Retina (tissue), 1 donor: ENCODE results near the gene FMNL3.
A peak's percentile ranks its signal among the peaks of the same experiment; 100 is the strongest.

Source experiments
- DNase-seq: peaks from one replicate; pipeline ENCODE4 v3.0.0-alpha.2; 2016

FMNL3 gene

DNA sequence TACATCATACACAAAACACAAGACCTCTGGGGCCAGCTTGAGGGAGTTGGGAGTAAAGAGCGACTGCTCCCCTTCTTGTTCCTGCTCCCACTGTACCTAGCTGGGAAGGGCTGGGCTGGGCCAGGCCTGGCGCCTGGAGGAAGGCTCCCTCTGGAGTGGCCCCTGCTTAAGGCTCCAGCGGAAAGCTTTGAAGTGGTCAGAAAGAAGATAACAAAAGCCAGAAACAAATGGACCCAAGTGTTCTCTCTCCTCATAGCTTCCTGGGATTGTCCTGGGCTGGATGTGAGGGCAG is 58.5 kb downstream of the FMNL3 start:
- peak; percentile 50 for DNase-seq

DNA sequence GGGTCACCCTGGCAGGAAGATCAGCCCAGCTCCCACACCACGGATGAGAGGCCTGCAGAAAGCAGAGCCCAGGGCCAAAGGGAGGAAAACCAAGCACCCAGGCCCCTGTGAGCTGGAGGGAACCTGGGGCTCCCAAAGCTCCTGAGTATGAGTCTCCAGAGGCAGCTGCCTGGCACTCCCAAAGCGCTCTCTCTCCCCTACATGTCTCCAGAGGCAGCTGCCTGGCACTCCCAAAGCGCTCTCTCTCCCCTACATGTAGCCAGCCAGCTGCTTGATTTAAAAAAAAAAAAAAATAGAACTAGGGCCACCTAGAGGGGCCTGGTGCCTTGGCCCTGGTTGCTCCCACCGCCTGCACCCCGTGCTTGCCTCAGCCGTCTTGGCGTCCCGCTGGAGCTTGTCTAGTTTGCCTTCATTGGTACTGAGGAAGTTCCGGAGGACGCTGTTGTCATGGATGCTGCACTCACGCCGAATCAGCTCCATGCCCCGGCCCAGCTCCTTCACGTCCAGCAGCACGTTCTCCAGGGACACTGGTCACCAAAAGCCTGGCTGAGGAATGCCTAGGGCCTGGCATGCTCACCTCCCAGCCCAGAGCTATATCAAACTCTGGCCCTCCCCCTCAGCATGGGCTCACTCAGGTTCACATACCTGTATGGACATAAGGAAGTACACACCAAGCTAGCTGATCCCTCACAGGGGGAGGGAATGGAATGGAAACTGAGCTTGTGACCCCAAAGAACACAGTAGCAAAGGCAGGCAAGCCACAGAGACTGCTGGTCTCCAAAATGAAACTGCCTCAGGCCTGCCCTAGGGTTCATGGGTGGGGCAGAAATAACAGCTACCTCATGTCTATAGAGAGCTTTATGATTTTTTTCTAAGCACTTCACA is 59.1 kb downstream of the FMNL3 start:
- DNase-seq = no peak

DNA sequence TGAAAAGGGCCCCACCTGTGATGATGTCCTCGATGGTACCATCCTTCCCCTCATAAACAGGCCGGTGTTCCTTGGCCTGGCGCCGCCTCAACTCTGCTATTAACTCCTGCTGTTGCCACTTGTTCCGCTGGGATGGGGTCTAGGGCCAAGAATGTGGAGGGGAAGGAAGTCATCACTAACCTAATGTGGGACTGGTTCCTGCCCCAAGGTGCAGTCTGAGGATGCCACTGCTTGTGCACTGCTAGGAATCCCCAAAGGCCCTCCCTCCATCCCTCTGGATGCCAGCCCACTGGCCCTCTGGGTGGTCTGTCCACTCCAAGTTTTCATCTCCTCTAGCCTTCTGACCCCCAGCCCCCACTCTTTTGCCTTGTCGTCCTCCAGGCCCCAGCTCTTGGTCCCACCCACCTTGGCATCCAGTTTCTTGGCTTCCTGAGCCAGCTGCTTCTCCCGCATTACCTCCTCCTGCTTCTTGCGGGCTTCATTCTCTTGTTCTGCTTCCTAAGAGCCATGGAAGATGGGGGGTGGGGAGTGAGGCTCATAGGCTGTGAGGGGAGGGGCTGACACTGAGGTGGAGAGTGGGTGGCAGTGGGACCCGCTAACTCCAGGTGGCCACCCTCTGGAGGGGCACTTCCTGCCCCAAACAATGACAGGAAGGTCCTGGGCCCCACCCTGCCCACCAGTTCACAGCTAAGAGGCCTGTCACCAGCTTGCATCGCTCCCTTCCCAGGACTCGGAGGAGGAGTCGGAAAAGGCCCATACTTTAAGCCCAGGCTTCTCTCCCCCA is 60.1 kb downstream of the FMNL3 start:
- DNase-seq = no peak

DNA sequence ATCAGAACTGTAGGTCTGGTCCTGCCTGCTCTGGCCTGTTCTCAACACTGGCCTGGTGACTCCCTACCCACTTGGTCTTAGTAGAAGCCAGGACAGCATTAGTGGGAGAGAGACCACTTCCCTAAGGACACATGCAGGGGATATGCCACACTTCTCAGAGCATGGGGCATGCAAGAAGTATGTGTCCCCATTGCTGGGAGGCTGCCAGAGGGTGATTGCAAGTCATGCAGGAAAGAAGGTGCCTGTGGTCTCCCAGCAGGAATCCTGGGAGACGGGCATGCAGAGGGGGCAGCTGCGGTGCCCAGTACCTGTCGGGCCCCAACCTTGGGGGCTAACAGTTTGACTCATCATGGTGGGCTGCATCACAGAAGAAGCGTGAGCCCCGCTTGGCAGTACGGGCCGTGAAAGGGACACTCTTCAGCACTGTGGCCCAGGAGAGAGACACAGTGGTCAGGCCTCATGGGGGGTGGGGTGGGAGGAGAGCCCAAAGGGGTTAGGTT is 60.8 kb downstream of the FMNL3 start:
- no peak for DNase-seq

DNA sequence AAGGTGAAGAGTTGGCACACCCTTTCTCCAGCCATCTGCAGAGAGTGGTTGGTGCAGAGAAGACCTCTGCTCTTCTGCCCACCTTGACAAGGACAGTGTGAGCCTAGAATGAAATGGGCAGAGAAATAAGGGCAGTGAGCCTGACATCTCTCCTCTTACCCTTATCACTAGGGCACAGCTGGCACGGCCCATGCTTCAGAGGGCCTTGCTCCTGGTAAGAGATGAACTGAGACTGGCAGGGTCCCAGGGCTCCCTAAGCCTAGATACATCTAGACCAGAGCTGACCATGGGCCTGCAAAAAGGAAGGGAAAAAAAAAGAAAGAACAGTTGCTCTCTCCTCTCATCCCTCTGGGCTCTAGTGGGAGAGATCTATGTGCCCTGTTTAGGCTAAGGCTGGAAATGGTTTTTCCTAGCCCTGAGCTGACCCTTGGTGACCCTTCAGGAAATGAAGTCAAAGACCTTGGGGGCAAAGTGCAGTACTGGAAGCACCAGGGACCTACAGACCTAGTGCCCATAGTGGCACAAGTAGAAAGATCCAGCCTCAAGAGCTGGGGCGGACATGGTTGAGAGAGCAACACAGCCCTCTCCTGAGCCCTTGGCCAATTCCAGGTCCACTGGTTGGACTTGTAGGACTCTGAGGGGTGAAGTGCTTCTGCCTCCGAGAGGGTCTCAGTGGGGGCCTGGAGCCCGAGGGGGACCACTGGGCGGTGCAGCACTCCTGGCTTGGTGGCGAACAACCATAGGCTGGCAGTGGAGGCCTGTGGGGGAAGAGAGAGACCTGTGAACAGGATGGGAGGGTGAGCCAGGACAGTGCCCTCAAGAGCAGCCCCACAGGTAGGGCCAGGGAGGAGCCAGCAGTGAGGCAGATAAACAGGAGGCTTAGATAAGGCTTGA is 61.8 kb downstream of the FMNL3 start:
- no peak for DNase-seq

DNA sequence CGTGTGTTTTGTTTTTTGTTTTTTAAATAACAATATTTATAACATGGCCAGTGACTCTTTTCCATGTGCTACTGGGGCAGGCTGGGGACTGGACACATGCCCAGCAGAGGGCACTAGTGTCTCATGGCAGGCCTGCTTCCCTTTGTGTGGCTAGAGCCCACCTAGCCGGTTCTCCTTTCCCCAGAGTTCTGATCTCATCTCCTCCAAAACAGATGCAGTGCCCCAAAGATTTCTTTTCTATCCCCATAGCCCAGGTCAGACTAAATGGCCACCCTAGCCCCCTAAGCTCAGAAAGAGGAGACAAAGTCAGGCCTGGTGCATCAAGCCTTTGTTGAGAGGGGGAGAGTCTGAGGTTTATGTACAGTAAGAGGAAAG is 62.6 kb downstream of the FMNL3 start:
- peak; percentile 83 for DNase-seq

DNA sequence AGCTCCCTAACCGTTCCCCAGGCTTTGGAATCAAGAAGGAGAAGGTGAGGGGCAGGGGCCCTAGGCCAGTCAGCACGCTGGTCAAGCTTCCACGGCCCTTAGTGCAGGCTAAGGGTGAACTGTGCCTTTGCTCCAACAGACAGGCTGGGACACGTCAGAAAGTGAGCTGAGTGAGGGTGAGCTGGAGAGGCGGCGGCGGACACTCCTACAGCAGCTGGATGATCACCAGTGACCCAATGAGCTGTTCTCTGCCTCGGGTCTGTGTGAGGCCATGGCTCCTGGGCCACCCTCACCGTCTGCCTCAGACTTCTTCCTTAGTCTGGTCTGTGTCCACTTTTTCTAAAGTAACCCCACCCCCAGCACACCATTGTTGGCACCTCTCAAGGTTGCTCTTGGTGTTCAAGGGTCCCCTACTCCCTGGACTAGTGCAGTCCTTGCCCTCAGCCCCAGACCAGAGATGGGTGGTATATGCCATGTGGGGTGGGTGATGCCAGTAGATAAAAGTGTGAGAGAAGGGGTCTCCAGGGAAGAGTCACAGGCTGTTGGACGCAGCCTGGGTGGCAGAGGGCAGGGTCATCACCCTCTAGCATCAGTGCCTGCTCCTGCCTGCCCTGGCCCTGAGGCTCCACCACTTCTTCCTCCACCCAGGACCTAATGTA is 63.1 kb downstream of the FMNL3 start:
- DNase-seq = no peak

DNA sequence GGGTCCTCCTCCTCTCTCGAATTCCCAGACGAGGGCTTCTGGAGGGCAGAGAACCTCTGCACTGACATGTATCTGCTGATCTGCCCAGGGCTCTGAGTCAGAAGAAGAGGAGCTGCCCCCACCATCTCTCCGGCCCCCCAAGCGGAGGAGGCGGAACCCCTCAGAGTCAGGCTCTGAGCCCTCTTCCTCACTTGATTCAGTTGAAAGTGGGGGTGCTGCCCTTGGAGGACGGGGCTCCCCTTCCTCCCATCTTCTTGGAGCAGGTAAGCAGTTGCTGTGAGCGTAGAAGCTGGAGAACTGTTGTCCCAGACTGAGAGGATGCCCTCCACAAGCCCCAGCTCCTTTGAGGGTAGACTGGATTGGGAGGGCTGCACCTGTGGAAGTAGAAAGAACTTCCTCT is 64.1 kb downstream of the FMNL3 start:
- DNase-seq = no peak

DNA sequence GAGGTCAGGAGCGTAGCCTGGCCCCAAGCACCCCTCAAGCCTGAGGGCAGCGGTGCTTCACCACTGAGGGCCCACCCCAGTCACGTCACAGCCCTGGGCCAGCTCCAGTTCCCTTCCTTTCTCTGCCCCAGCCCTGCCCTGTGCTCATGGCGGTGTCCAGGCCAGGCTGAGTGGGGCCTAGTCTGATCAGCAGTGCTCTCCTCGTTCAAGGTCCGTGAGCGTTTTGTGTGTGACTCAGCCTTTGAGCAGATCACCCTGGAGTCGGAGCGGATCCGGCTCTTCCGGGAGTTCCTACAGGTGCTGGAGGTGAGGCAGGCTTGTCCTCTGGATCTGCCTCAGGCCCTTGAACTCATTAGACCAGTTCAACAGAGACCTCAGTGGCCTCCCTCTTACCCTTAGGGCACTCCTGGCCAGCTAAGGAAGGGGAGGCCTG is 64.8 kb downstream of the FMNL3 start:
- no peak for DNase-seq

DNA sequence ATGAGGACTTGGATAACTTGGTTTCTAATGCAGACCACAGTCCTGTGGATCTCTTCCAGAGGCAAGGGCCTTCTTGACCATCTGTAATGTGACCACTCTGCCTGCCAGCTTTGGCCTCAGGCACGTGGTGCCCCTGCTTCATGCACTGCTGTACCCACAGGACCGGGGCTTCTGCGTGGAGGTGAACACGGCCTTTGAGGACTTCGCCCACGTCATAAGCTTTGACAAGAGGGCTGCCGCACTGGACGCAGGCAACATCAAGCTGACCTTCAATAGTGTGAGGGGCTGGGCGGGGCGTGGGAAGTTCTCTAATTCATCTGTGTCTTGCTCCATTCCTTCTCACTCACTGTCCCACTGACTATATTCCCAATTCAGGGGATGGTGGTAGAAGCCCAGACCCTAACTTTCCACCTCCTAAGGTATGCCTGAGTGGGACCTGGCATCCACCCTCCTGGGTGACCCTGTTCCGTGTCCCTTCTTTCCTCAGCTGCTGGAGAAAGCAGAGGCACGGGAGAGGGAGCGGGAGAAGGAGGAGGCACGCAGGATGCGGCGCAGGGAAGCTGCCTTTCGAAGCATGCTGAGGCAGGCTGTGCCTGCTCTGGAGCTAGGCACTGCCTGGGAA is 65.3 kb downstream of the FMNL3 start:
- DNase-seq = no peak

DNA sequence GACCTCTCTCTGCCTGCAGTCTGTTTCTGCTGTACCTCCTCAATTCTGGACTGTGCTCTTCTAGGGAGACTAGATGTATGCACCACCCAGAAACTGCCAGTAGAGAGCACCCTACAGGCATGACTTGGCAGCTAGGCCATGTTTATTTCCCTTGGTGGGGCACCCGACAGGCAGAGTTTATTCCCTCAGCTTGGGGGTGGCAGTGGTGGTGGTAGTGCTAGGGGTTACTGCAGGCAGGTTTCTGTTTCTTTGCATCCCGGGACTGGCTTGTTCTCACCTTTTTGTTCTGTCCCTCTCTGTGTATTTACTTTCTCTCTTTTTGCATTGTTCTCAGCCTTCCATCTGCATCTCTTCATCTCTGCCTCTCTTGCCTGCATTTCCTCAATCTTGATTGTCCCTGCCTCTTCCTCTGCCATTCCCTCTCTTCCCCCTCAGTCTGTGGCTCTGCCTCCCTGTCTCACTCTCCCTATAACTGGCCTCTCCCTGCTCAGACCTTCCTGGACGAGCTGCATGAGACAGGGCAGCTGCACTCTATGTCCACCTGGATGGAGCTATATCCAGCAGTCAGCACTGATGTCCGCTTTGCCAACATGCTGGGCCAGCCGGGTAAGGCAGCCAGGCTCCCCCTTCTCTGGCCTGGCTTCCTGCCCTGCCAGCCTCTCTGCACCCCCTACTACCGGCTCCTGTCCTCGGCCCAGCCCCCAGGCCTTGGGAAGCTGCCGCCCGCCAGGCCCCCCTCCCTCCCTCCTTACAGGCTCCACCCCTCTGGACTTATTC is 70.0 kb downstream of the FMNL3 start:
- peak; percentile 64 for DNase-seq

DNA sequence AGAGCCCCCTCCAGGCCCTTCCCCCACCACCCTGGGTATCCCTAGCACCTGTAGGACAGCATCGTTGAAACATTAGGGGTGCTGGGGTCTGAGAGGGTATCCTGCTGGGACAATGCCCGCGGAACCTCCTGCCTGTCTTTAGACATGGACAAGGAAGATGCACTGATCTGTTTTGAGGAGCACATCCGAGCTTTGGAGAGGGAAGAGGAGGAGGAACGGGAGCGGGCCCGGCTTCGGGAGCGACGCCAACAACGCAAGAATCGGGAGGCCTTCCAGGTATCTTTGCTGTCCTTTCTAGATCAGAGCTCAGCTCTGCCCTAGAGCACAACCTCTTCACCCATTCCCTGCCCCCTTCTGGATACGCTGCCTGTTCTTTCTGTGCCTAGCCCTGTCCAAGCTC is 70.6 kb downstream of the FMNL3 start:
- peak; percentile 14 for DNase-seq

DNA sequence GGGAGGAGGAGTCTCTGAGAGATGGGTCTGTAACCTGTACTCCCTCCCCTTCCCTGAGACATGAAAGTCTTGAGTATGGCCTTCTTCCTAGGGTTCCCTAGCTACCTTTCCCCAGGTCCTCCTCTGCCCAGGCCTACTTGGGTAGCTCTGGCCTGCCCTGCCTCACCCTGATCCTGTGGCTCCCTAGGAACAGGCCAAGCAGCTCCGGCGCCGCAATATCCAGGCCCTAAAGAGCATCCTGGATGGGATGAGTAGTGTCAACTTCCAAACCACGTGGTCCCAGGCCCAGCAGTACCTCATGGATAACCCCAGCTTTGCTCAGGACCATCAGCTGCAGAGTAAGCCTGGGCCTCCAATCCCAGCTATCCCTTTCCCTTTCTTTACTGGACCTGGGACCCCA is 71.5 kb downstream of the FMNL3 start:
- DNase-seq = no peak

DNA sequence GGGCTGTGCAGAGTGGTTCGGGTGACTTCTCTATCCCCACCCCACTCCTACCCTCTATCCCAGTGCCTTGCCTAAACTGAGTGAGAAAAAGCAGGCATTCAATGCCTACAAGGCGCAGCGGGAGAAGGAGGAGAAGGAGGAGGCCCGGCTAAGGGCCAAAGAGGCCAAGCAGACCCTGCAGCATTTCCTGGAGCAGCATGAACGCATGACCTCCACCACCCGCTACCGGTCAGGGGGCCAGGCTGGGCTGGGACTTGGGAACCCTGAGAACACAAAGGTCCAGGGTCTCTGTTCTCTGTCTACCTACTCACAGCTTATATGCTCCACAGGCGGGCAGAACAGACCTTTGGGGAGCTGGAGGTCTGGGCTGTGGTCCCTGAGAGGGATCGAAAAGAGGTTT is 72.2 kb downstream of the FMNL3 start:
- no peak for DNase-seq

DNA sequence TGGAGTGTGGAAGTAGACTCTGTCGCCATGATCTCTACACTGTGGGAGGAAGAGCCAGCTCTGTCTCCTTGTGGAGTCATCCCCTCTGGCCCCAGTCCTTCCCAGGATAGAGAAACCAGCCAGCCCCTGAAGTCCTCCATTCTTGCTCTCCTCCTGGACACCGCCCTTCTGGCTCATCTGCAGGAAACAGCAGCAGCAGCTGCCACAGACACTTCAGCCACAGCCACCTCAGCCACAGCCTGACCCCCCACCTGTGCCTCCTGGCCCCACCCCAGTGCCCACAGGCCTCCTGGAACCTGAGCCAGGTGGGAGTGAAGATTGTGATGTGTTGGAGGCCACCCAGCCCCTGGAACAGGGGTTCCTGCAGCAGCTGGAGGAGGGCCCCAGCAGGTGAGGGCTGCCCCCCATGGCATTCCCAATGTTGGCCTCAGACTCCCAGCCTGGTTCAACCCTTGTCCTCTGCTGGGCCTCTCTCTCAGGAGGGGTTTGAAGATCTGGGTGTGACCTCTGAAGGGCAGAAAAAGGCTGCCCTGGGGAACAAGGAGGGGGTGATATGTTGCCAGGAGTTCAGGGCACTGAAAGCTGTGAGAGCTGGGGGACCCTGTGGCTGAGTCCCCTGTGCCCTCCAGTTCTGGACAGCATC is 73.4 kb downstream of the FMNL3 start:
- no peak for DNase-seq

DNA sequence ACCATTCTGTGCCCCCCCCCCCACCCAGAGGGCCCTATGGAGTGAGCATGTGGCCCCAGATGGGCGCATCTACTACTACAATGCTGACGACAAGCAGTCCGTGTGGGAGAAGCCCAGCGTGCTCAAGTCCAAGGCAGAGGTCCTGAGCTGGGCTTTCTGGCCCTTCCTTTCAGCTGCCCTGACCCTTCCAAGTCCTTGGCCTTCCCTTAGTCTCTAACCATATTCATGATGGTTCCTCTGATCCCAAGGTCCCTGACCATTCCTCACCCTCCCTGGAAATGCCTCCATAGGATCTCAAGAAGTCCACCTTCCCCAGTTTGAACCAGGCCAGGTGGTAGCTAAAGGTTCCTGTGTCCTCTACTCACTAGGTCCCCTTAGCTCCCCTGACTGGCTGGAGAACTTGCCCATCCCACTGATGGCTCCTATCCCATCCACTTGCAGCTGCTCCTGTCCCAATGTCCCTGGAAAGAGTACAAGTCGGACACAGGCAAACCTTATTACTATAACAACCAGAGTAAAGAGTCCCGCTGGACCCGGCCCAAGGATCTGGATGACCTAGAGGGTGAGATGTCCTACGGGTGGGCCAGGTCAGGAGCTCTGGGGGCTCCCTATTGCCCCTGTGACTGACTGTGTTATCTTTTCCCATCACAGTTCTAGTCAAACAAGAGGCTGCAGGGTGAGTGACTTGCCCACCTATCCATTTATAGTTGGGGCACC is 74.1 kb downstream of the FMNL3 start:
- DNase-seq = no peak

DNA sequence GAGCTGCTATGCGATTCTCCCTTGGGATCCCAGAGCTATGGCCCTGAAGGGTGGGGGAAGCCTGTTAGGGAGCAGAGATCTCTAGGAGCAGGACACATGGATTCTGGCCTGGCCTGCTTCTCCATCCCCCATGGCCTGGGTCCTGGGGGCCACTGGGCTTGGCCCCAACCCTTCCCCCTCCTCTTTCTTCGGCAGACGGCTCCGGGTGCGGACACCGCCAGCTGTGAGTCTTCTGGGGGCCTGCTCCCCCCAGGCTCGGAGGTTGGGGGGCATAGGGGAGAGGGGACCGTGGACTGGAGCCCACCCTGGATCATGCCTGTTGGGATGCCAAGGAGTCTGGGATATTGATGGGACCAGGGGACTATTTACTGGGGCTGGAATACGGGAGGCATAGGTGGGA is 74.8 kb downstream of the FMNL3 start:
- DNase-seq = no peak

DNA sequence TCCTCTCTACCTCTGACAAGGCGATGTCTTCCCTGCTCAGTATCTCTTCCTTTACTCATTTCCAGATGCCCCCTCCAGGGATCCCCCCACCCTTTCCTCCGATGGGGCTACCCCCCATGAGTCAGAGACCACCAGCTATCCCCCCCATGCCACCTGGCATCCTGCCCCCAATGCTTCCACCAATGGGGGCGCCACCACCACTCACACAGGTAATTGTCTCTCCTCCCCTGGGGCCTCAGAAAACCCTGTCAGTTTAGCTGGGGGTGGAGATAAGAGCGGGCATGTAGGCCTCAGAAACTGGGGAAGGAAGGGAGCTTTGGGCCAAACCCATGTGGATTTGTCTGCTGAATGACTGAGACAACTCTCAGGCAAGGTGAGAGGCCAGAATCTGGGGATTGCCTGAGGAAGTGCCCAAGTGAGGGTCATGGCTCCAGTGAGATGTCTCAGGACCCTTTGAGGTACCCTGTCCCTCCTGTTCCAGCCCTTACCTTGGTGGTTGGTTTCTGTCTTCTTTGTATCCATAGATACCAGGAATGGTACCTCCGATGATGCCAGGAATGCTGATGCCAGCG is 75.8 kb downstream of the FMNL3 start:
- DNase-seq = no peak

DNA sequence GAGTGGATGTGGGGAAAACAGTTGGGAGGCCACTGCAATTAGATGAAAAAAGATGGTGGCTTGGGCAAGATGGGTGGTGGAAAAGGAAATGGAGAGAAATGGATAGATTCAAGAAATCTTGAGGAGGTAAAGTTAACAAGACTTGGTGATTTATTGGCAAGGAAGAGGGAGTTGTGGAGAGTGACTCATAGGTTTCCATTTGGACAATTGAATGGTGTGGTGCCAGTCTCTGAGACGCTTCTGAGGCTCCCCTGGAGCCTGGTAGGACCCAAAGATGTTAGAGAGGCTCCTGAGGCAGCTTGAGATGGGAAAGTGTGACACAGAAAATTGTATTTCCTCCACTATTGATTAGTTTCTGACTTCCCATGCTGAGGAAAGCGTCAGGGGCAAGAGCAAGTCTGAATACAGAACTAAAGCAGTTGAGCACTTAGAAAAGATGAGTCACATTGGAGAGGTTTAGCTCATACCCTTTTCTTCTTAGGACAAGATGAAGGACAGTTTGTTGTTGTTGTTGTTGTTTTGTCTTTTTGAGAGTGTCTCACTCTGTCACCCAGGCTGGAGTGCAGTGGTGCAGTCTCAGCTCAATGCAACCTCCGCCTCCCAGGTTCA is 79.3 kb downstream of the FMNL3 start:
- DNase-seq = no peak
